Esophagus squamous epithelium (tissue), 5 donors: ENCODE measurements around the gene FAM53B. TPM values are rescaled to one million over a fixed set of nuclear protein-coding genes. Genes with fewer than 3 reads are reported as not detected.

Experiments used
- DNase-seq: peaks from one replicate; lab custom pipeline; 2025; lab: John Stamatoyannopoulos, UW
- H3K27ac ChIP-seq, 4 donors: fragments of 200-600 bp; sonication (generic); one replicate each; pipeline ENCODE4 v1.5.1; 2016 to 2019; ENCODE audit warnings: mild to moderate bottlenecking in 1 of 4
- H3K27me3 ChIP-seq, 4 donors: fragments of 200-600 bp; sonication (generic); 1 replicate in 3 of 4; 2 replicates in 1 of 4; pipeline versions ENCODE4 v1.5.1 to v1.6.0; 2017 to 2021; ENCODE audit warnings: antibody characterized with exemption in 1 of 4
- H3K36me3 ChIP-seq, 3 donors: fragments of 200-600 bp; sonication (generic); one replicate each; pipeline ENCODE4 v1.5.1; 2016 to 2019
- H3K4me1 ChIP-seq, 3 donors: fragments of 200-600 bp; sonication (generic); one replicate each; pipeline ENCODE4 v1.5.1; 2017 to 2019
- H3K4me3 ChIP-seq, 4 donors: fragments of 200-600 bp; sonication (generic); 1 replicate in 3 of 4; 2 replicates in 1 of 4; pipeline ENCODE4 v1.5.1; 2016 to 2019; ENCODE audit warnings: mild to moderate bottlenecking in 2 of 4, moderate library complexity in 1 of 4
- H3K9me3 ChIP-seq, 3 donors: fragments of 200-600 bp; sonication (generic); one replicate each; pipeline ENCODE4 v1.5.1; 2016 to 2019
- POLR2A ChIP-seq, 4 donors: fragments of 450-650 bp; IDR thresholded peaks; one replicate each; pipeline ENCODE4 v1.6.1; 2017; ENCODE audit warnings: antibody characterized with exemption in 4 of 4, mild to moderate bottlenecking in 4 of 4, moderate library complexity in 3 of 4
- WGBS, 2 donors: methylation state at CpG; one replicate each; pipeline ENCODE4 v1.1.5; 2018; 5-methylcytosine and 5-hydroxymethylcytosine counted together
- intact Hi-C: fragments of 100-400 bp; cut with DNase I; formaldehyde crosslinking; loops from one replicate; pipeline ENCODE4 v1.15.0; 2022
- total RNA-seq, 4 donors: library from RNA; depleted of rRNA; stranded (reverse); fragments of >200 nt; gene quantifications; one replicate each; pipeline ENCODE4 v1.1.0, GENCODE V29; 2016
- TF ChIP-seq, protein P1 (sequence below), 6 experiments: fragments of 450-650 bp in 4 of 6; fragments of 200-600 bp in 2 of 6; sonication (generic) in 2 of 6; IDR thresholded peaks; one replicate each; pipeline ENCODE4 v1.5.1; 2016 to 2019; ENCODE audit warnings: antibody characterized with exemption in 6 of 6, mild to moderate bottlenecking in 4 of 6, moderate library complexity in 4 of 6
- donor health status: DM: yes; HTN: yes; CAD: no.

FAM53B gene
- total RNA-seq, 4 donors from 2014 or later = 27.4 to 54.2 (median 31.5) TPM

DNA sequence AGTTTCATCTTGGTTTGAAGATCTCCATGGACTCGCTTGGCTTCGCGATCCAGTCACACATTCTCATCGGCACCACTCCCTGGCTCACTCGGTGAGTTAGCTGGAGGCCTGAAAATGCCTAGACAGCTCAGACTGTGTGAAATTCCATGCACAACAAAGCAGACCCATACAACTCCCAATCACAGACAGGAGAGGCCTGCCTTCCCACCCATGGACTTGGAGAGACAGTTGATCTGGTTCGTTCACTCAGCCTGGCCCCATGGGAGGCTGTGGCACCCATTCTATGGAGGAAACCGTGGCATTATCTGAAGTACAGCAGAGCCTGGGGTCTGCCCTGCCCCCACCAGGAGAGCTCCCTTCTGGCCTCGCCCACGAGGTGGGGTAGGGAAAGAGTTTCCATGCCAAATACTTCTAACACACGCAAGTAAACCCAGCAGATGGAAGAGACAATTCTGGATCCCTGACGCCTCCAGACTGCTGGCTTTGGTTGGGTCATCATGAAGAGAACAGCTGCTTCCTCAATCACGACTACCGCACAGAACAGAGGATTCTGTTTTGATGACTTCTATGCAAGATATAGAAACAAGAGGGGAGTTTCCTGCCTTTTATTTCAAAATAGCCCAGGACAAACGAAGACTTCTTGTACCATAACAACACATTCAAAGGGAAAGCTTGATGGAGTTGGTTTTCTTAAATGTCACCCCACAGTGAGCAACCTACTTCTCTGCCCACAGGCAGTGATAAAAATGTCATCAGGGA, 15.9 kb downstream of the FAM53B start:
- WGBS, 2 donors = 55 to 65% methylated on average over 12 to 14 of the region's 14 CpGs
- Histone ChIP-seq H3K4me3 (no peak overlapping the region), H3K9me3 (no peaks in the 10 kb centered on the region), H3K4me1 (peaks cover 51 to 99% (median 75%) of the 10 kb centered on the region in 3 donors), H3K36me3 (peaks cover 0 to 29% (median 0%) of the 10 kb centered on the region in 3 donors), H3K27ac (peak overlapping the region; percentile 58 to 95 (median 86)), H3K27me3 (no peaks in the 10 kb centered on the region)
- TF ChIP-seq POLR2A (IDR thresholded peaks at IDR 0.05) = no peak
- TF ChIP-seq, protein P1, sequence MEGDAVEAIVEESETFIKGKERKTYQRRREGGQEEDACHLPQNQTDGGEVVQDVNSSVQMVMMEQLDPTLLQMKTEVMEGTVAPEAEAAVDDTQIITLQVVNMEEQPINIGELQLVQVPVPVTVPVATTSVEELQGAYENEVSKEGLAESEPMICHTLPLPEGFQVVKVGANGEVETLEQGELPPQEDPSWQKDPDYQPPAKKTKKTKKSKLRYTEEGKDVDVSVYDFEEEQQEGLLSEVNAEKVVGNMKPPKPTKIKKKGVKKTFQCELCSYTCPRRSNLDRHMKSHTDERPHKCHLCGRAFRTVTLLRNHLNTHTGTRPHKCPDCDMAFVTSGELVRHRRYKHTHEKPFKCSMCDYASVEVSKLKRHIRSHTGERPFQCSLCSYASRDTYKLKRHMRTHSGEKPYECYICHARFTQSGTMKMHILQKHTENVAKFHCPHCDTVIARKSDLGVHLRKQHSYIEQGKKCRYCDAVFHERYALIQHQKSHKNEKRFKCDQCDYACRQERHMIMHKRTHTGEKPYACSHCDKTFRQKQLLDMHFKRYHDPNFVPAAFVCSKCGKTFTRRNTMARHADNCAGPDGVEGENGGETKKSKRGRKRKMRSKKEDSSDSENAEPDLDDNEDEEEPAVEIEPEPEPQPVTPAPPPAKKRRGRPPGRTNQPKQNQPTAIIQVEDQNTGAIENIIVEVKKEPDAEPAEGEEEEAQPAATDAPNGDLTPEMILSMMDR (IDR thresholded peaks at IDR 0.05) = no peak
- DNase-seq = no peak
- intact Hi-C loops = no loop called here

DNA sequence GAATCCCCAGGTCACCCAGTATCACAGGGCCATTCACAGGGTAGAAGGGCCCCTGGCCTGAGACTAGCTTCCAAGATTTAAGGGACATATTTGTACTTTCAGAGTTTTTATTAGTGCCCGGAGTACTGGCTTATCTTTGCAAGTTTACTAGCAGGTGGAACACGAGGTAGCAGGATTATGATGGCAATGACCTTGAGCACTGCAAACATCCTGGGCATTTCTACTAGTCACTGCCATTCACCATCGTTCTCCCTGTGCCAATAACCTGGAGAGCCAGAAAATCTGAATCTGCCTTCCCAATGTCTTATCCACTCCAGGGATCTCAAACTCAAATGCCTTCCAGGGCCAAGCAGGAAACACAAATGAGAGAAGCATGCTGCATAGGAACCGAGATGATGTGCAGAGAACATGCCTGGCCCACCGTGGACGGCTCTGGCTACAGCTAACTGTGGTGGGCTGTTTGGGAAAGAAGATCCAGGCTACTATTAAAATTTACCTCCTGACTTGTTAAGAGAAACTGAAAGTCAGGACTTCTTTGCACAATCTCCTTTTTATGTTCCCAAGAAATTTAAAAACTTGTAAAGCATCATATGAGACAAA, 16.7 kb downstream of the FAM53B start:
- H3K4me3 ChIP-seq = no peak overlapping the region
- no peaks in the 10 kb centered on the region for H3K27me3 ChIP-seq
- intact Hi-C loops = no loop called here
- TF ChIP-seq, protein P1 (IDR thresholded peaks at IDR 0.05) = no peak
- no peak for TF ChIP-seq POLR2A (IDR thresholded peaks at IDR 0.05)
- H3K4me1 ChIP-seq = peaks cover 51 to 99% (median 75%) of the 10 kb centered on the region in 3 donors
- H3K27ac ChIP-seq = peak overlapping the region; percentile 58 to 95 (median 86)
- no peak for DNase-seq
- 64 to 77% methylated on average over 6 of the region's 6 CpGs for WGBS, 2 donors
- peaks cover 0 to 29% (median 0%) of the 10 kb centered on the region in 3 donors for H3K36me3 ChIP-seq
- no peaks in the 10 kb centered on the region for H3K9me3 ChIP-seq

DNA sequence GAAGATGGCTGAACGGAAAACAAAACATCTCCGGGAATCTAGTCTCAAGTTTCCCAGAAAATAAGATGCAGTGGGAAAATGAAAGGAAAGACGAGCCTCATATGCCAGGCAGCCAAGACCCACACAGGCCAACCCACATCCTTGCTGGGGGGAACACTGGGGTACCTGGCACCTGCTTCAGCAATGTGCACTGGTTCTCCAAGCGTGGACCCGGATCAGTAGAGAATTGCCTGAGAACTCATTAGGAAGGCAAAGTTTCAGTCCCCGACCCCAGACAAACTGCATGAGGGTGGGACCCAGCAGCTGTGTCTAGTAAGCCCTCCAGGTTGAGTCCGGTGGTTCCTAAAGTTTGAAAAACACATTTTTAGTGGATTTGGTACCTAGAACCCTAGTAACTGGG, 18.4 kb downstream of the FAM53B start:
- no peaks in the 10 kb centered on the region for H3K9me3 ChIP-seq
- H3K27ac ChIP-seq = no peak overlapping the region
- H3K36me3 ChIP-seq = peaks cover 0 to 25% (median 0%) of the 10 kb centered on the region in 3 donors
- intact Hi-C loops = no loop called here
- no peak overlapping the region for H3K4me3 ChIP-seq
- TF ChIP-seq, protein P1 (IDR thresholded peaks at IDR 0.05) = no peak
- TF ChIP-seq POLR2A (IDR thresholded peaks at IDR 0.05) = no peak
- H3K27me3 ChIP-seq = no peaks in the 10 kb centered on the region
- DNase-seq = no peak
- peaks cover 62 to 99% (median 79%) of the 10 kb centered on the region in 3 donors for H3K4me1 ChIP-seq
- WGBS, 2 donors = 95% methylated on average over 7 of the region's 7 CpGs

DNA sequence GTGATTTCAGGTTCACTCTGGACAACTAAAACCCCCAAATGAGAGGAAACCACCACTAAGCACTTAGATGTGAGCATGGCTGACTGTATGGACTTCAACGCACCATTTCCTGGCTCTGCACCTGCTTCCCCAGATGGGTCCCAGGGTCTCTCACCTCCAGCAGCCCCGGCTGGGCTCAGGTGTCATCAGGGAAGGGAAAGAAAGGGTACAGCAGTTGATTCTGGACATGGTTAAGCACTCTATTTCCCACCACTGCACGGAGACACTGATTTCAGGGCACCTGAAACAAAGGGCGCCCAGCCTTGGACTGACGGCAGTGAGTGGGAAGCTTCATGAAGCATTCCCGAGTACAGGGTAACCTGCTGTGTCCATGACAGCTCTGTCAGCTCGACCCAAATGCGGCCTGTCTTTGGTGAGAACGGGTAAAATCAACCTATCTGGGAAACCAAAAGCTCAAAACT, 19.0 kb downstream of the FAM53B start:
- H3K27ac ChIP-seq = peak overlapping the region; percentile 80 to 91 (median 90)
- WGBS, 2 donors = 95% methylated on average over 4 of the region's 9 CpGs; no CpG with 5 or more reads in 1 of the 2 donors
- TF ChIP-seq, protein P1 (IDR thresholded peaks at IDR 0.05) = no peak
- no peak for TF ChIP-seq POLR2A (IDR thresholded peaks at IDR 0.05)
- no peaks in the 10 kb centered on the region for H3K27me3 ChIP-seq
- no peak for DNase-seq
- H3K4me3 ChIP-seq = no peak overlapping the region
- H3K36me3 ChIP-seq = peaks cover 0 to 19% (median 0%) of the 10 kb centered on the region in 3 donors
- H3K9me3 ChIP-seq = no peaks in the 10 kb centered on the region
- H3K4me1 ChIP-seq = peaks cover 65 to 99% (median 83%) of the 10 kb centered on the region in 3 donors
- intact Hi-C loops = no loop called here
